GM21576 (cell line): ENCODE data around the gene TRAPPC3.

Experiments
- ATAC-seq: cut with Tn5 transposase; IDR thresholded peaks from one replicate; pipeline ENCODE4 v1.9.1; 2021; ENCODE audit warnings: mild to moderate bottlenecking, moderate library complexity; ENCODE audit not compliant: unreplicated experiment

TRAPPC3 gene

DNA sequence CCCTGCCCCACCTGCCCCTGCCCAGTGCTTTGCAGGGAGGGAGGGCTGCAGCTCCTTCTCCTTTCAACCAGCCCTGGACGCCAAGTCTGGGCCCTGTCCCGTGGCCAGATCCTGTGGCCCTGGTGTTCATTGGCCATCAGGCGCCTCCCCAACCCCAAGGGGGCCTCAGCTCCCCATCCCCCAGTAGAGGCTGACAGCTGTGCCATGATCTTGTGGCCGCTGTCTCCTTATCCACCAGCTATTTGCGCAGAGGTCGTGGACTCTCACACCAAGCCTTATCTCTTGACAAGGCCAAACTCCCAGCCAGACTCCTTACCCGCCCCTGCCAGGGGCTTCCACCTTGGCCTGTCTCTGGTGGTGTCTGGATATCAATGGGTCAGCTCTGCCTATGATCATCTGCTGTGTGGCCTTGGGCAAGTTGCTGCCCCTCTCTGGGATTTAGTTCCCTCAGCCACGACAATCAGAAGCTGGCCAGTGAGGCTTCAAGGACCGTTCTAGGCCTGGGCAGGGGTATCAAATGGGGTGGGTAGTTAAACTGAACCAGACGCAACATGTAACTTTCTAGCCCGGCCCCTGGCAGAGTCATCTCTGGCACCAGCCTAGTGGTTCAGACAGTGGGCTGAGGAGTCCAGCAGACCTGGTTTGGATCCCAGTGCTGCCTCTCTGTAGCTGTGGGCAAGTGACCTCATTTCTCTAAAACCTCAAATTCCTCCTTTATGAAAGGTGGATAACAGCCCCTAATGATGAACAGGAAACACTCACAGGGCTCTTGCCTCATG is 21.0 kb downstream of the TRAPPC3 start:
- ATAC-seq: no peak

DNA sequence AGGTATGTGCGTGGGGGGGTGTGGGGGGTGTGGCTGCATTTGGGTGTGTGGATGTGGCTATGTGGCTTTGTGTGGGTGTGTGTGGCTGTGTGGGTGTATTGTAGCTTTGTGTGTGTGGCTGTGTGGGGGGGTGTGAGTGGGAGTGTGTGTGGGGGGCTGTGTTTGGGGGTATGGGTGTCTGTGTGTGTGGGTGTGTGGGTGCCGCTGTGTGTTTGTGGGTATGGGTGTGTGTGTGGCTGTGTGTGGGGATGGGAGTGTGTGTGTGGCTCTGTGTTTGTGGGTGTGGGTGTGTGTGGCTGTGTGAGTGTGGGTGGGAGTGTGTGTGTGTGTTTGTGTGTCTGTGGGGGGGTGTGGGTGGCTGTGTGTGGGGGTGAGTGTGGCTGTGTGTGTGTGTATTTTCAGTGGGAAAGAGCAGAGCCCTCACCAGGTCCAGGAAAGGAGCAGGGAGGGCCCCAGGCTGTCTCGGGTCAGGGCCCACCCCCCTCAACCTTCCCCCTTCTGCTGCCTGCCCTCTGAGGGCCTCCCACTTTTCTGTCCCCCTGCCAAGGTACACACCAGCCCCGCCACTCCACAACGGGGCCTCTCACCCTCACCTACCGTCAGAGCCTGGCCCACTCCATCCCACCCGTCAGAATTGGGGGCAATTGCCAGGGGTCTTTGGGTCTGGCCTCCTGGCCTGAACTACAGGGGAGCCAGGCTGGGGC is 22.3 kb downstream of the TRAPPC3 start:
- ATAC-seq: no peak

DNA sequence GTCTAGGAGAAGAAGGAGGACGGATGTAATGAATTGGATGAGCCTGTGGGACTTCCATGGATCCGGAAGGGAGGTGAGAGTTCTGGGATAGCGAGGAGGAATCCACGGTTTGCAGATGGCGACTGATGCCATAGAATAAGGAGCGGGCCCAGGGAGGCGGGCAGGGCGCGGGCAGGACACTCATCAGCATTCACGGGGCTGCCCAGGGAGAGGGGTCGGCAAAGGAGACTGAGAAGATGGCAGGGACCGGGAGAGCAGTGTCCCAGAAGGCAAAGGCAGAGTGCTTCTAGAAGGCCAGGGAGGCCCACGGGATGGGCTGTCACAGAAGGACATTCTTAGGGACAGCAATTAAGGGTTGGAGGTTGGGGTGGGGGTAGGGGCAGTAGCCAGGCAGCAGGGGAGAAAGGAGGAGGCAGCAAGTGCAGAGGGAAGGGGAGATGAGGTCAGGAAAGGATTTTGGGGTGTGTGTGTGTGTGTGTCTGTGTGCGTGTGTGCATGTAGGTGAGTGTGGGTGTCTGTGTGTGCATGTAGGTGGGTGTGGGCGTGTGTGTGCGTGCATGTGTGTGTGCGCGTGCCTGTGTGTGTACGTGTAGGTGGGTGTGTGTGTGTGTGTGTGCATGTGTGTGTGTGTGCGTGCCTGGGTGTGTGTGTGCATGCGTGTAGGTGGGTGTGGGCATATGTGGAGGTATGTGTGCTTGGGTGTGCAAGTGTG is 23.1 kb downstream of the TRAPPC3 start:
- ATAC-seq: no peak

DNA sequence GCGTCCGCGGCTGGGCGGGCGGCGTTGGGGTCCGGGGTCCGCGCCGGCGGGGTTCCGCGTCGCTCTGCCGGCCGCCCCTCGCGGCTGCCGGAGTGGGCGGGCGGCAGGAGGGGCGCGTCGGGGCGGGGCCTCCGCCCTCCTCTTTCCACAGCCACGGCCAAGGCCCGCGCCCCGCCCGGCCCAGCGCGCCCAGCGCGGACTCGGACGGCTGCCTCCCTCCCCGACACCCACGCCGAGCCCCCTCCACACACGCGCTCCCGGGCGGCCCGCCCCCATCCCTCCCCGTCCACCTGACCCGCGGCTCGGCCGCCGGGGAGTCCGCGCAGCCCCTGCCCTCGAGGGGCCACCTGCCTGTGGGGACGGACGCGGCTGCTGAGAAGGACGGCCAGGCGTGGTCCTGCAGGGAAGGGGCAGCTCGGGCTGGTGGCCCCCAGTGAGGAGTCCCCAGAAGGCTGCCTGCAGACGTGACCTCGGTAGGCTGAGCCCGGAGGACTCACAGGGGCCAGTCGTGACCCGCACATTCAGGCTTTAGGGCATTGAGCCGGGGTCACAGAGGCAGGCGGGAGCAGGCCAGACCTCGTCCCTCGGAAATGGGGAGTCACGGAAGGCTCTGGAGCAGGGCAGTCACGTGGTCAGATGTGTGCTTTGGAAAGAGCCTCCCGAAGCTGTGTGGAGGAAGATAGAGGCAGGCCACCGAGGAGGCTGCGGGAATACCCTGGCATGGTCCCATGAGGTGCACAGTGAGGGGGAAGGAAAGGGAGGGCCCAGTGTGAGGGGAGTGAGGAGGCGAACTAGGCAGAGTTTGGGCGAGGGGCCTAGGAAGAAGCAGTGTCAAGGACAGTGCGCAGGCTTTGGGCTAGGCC is 23.9 kb downstream of the TRAPPC3 start, which contains the start of gene COL8A2:
Gene COL8A2, minus strand, starts transcription at position 94 of the 863 bp plus-strand sequence. CDS start 24,980 bp downstream, outside the sequence.
- no peak for ATAC-seq

DNA sequence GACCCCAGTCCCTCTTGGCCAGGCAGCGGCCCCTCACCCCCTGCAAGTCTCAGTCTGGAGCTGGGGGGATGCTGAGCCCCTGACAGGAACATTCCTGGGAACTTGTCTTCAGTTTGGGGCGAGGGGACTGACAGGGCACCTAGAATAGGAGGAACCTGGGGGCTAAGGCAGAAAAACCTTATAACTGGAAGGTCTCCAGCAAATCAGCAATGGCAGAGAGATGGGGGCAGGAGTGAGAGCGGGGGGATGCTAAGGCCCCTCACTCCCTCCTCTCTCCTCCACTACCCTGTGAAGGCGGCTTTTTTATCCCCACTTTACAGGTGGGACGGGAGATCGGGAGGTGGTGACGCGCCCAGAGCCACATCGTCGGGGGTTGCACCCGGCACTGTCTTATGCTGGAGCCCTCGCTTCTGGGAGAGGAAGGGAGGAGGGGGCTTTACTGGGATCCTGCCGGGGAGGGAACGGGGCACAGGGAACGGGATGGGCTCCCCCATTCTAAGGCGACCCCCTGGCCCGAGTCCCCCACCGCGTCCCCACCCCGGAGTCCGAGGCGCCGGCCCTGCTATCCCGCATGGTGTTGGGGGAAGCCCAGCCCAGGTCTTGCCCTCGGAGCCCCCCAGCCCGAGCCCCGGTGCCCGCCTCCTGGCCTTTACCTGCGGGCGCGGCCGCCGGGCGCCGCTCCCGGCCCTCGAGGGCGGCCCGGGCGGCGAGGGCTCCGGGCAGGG is 24.7 kb downstream of the TRAPPC3 start:
- ATAC-seq: no peak

DNA sequence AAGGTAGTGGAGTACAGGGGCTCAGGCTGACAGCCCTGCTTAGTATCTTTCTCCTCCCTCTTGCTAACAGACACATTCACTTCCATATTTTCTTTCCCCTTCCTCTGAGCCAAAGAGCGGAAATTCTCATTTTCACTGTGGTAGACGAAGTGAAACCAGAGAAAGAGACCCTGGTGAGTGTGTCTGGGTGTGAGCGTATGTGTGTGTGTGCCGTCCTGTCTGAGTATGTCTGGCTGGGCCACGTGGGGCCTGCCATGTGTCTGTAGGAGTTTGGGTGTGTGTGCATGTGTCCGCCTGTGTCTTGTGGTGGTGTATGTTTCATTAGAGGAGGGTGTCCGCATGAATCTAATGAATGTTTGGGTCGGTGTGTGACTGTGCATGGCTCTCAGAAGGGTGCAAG is 25.9 kb downstream of the TRAPPC3 start:
- no peak for ATAC-seq

DNA sequence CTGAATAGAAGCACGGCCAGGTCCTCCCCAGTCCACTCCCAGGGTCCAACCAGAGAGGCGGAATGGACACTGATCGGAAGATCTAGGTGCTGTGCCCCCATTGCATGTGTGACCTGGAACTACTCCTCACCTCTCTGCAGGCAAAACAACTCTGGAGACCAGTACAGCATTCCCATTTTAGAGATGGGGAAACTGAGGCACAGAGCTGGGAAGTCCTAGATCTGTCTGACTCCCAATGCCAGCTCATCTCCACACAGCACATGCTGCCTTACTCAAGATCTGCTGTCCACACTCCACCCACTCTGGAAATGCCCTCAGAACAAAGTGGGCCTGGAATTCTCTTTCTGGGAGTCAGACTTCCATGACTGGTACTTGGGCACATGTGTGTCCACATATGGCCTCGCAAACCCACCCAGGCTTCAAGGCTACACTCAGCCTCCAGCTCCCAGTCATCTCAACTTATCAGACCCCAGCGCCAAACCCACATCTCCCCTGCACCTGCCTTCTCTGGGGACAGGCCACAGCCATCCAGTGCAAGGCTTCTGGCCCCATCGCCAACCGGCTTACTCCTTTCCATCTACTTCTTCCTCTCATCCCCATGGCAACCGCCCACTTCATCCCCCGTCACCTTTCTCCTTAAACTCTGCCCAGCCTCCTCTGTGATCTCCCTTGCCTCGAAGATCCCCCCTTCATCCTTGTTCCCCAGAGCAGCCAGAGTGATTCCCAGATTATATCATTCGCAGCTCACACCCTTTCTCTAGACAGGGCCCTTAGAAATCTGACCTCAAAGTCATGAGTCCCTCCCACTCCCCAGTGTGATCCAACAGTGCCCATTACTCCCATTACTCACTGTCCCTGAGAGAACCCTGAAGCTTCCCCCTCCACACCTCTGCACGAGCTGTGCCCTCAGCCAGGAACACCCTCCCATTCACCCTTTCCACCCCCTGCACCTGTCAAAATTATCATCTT is 26.9 kb downstream of the TRAPPC3 start:
- ATAC-seq: no peak

DNA sequence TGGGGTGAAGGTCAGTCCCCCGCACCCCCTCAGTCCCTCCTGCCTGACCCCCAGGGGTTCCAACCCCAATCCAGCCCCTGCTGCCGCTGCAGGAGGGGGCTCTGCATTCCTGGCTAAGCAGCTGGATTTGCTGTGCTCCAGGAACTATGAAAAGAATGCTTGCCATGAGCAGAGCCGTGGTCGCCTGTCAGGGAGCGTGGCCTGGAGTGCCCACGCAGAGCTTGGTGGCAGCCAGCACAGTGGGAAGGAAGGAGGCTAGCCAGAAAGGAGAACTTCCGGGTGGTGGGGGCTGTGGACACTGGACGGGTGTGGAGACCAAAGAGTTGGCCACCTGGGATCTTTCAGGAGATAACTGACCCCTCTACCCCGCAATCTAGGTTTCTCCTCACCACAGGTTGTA is 29.8 kb downstream of the TRAPPC3 start:
- no peak for ATAC-seq

DNA sequence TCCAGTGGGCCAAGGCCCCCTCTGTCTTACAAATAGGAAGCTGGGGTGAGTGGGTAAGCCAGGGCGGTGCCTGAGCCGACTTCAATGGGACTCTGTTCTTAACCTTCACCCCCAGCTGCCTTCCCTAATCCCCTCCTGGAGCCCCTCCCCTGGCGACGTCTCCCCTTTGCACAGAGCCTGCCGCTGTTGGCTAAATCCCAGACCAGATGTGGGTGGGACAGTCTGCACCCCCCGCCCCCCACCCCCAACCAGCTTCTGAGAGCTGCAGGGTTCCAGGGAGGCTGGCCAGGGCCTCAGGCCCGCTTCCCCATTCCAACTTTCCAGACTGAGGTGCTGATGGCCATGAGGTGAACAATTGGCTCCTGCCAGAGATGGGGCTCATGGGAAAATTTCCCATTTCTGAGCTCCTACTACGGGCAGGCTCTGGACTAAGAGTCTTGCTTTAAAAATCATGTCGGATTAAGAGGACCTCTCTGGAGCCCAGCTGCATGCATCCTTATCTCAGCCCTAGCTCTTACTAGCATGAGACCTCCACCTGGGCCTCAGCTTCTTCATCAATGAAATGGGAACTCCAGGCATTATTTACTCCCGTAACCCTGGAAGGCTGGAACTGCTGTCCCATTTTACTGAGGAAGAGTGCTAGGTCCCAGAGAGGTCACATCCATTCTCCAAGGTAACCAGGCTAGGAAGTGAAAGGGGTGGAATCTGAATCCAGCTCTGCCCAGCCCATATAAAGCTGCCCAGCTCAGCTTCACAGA is 30.7 kb downstream of the TRAPPC3 start:
- ATAC-seq: no peak

DNA sequence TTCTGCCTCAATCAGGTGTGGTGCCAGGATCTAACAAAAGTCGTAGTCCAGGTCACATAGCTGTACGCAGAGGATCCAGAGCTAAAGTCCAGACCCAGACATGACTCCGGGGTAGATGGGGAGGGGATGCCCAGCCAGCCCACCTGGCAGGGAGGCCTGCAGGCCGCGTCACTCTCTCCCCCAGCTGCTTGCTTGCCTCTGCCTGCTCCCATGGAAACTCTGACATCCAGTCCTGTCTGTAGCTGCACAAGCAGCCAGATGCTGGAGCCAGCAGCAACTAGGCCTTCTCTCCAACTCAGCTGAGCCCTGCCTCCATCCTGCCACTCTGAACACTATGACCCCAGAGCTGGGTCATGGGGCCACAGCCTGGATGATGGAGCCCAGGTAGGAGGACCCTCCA is 32.4 kb downstream of the TRAPPC3 start:
- no peak for ATAC-seq

DNA sequence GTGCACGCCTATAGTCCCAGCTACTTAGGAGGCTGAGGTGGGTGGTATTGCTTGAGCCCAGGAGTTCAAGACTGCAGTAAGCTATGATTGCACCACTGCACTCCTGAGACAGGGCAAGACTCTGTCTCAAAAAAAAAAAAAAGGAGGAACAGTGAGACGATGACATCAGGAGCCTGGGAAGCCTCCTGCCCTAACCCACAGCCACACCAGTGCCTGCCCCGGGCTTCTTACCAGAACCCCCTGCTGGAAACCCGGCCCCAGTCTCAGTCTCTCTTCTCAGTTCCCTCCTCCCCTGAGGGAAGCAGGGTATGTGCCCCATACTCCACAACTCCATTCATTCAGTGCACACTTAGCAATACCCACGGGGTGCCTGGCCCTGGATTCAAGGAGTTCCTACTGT is 33.4 kb downstream of the TRAPPC3 start:
- ATAC-seq: no peak

- ATAC-seq: no peak
Observed at GRCh38 chr1:36115200-36115669, 34.1 kb downstream of the TRAPPC3 start.

GRCh38 chr1:36114371-36114770 is 34.9 kb downstream of the TRAPPC3 start:
- no peak for ATAC-seq

GRCh38 chr1:36112823-36113222 is 36.5 kb downstream of the TRAPPC3 start:
- ATAC-seq: no peak

- no peak for ATAC-seq
Observed at GRCh38 chr1:36111151-36111550, 38.1 kb downstream of the TRAPPC3 start.

DNA sequence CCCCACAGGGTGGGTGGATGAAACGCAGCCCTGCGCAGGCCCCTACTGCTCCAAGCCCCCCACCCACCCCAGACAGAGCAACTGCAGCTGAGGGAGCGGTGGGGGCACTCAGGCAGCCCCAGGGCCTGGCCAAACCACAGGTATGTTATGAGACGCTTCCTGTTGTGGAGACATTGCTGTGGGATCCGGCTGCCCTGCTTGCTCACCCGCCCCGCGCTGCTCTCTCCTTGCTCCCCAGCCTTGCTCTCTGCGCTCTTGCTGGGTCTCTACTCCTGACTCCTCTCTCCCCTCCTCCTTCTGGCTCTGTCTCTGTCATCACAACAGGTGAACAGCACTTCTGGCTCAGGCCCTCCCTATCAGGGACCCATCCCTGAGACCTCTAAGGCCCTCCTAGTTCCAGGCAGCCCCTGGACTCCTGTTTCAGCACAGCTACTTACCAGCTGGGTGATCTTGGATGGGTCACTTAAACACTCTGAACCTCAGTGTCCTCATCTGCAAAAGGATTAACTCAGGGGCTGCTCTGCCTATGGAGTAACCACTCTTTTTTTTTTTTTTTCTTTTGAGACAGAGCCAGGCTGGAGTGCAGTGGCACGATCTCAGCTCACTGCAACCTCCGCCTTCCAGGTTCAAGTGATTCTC is 40.1 kb downstream of the TRAPPC3 start:
- no peak for ATAC-seq

DNA sequence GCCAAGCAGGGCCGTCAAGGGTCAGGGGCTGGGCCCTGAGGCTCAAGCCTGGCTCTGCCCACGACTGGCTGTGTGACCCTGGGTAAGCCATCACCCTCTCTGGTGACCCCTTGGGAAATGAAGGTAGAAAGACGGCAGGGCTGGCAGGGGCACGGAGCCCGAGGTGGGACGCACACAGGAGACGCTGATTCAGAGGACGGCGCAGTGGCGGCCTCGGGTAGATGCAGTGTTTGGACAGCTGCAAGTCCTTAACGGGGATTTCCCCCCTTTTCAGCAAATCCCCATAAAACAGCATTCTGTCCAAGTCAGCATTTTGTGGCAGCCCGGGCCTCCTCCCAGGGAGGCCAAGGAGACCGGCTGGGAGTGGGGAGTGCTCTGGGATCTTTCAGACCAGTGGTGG is 41.0 kb downstream of the TRAPPC3 start:
- no peak for ATAC-seq

DNA sequence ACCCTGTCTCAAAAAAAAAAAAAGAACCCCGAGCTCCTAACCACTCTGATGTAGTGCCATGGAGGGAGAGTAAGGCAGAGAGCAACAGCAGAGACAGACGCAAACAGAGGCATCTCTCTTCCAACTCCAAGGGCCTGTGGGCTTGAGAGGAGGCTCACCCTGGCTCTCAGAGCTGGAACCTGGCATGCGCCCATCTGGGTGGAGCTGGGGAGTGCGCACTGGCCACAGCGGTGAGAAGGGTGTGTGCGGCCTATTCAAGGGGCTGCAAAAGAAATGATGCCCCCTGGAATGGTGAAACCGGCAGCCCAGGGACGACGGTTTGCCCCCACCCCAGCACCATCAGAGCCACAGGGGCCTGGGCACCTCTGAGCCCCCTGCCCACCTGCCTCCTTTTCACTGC is 41.9 kb downstream of the TRAPPC3 start:
- no peak for ATAC-seq
